HG02759 (cell line): Measurements from ENCODE around the gene CLDND2.
"Not testable (repeated sequence)": the region's sequence is repeated elsewhere in the genome, so short reads cannot be mapped to it uniquely, and the experiment has no call there.

Experiments used
- ATAC-seq: cut with Tn5 transposase; IDR thresholded peaks from one replicate; pipeline ENCODE4 v1.9.1; 2021; ENCODE audit warnings: mild to moderate bottlenecking, moderate library complexity; ENCODE audit not compliant: unreplicated experiment

Gene CLDND2, protein sequence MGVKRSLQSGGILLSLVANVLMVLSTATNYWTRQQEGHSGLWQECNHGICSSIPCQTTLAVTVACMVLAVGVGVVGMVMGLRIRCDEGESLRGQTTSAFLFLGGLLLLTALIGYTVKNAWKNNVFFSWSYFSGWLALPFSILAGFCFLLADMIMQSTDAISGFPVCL

DNA sequence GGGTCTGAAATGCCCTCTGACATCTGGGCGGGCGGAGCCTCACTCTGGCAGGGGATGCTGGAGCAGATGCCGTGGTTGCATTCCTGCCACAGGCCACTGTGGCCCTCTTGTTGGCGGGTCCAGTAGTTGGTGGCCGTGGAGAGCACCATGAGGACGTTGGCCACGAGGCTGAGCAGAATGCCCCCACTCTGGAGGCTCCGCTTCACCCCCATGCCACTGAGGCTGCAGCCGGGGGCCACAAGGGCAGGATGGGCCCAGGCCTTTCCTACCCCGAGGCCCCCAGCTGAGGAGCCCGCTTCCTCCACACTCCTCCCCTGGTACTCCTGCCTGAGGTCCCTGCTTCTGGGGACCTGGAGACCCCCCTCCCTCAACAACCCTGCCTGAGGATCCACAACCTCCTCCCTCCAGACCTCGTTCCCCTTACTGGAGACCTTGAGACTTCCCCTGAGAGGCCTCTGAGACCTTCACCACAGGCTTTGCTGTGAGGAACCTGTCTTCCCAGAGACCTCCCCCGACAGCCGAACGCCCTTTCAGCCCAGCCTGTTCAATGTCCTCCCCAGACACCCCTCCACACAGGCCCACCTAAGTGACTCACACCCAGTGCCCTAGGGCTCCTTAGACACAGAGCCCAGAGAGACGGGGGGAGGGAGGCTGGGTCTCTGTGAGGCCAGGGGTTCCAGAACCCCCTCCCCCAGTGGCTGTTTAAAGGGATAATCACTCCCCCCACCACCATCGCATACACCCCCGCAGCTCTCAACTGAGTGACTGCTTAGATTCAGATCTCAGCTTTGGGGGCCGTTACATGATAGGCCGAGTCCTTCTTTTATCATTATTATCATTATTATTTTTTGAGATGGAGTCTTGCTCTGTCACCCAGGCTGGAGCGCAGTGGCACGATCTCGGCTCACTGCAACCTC lies at the start of gene CLDND2:
Gene CLDND2 (minus strand): TSS at position 638 of the 917 bp plus-strand sequence. CDS start 426 bp downstream, at position 212.
- no peak for ATAC-seq

DNA sequence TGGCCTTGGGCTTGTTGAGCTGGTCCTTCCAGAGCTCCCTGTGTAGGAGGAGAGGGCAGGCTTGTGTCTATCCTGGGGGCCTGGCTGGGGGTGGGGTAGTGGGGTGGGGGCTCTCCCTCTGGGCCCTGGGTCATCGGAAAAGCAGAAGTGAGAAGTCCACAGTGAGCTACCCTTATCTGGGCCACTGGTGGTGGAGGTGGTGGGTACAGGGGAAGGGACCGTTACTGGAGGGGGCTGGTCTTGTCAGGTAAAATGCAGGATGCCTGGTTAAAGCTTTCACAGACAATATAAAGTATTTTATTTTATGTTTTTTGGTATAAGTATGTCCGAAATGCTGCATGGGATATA lies 49.0 kb upstream of the CLDND2 start:
- ATAC-seq, result peak; percentile 27

DNA sequence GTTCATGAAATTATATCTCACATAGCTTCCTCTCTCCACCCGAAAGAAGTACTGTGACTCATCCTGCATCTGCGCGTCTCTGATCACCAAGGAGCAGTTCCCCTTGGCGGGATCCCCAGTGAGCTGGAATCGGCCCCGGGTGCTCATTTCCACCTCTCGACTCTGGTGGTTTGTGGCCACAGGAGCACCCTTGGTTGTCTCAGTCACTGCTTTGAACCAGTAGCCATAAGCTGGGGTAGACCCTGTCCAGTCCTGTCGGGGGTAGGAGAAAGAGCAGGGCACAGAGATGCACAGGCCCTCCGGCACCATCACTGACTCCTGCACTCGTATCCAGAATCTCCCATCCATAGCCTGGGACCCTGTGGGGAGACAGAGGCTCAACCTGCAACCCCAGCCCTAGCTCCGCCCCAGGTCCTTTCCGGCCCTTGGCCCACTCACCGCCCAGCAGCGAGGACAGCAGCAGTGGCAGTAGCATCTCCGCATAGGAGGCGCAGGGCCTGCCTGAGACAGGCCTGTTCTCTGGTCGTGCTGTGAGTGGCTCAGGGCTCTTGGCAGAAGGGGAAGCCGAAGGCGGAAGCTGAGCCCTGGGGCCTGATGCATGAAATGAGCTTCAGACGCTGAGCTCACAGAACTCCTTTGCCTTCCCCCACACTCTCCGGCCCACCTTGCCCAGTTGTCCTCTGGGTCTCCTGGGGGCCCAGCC lies 48.5 kb upstream of the CLDND2 start, which contains the start of gene SIGLEC10:
Gene SIGLEC10 (minus strand): TSS at position 536 of the 703 bp plus-strand sequence. CDS start 61 bp downstream, at position 475.
- ATAC-seq, result peak; percentile 71

- not testable (repeated sequence) for ATAC-seq
These were observed 47.6 kb upstream of the CLDND2 start for GRCh38 chr19:51416422-51416821.

DNA sequence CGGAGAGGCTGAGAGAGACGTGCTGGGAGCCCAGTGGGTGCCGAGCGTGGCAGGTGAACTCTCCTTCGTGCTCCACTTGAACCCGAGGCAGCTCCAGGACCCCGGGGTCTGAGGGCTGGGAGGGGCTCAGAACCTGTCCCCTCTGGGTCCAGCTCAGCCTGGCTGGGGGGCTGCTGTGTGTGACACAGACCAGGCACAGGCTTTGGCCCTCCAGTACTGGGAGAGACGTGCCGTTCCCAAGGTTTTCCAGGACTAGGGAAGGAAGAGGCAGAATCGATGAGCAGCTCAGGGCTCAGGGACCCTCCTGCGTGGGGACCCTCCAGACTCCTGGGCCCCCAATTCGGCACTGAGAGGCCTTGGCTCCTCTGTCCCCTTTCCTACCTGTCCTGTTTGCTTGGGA lies 46.4 kb upstream of the CLDND2 start:
- no peak for ATAC-seq

GRCh38 chr19:51410950-51411748 lies 42.3 kb upstream of the CLDND2 start:
- ATAC-seq, result no peak

GRCh38 chr19:51407511-51408131 lies 38.8 kb upstream of the CLDND2 start:
- no peak for ATAC-seq

GRCh38 chr19:51402117-51402516 lies 33.3 kb upstream of the CLDND2 start:
- ATAC-seq, result no peak

- ATAC-seq, result not testable (repeated sequence)
These were observed 31.1 kb upstream of the CLDND2 start for GRCh38 chr19:51399936-51400335.

DNA sequence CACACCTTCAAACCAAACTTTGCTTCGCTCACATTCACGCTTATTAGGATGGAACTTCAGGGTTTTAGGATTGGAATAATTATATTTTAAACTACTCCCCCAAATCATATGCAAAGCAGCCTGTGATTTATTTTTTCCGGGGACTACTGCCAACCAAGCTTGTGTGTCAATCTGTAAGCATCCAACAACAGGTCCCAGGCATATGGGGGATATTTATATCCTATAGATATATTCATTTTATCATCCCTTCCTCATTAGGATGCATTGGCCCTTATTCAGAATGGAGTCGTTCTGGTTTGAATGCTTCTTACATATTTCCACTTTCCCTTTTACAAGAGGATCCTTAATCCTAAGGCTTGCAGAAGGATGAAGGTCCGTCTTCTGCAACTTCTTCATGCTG lies 30.4 kb upstream of the CLDND2 start:
- no peak for ATAC-seq

DNA sequence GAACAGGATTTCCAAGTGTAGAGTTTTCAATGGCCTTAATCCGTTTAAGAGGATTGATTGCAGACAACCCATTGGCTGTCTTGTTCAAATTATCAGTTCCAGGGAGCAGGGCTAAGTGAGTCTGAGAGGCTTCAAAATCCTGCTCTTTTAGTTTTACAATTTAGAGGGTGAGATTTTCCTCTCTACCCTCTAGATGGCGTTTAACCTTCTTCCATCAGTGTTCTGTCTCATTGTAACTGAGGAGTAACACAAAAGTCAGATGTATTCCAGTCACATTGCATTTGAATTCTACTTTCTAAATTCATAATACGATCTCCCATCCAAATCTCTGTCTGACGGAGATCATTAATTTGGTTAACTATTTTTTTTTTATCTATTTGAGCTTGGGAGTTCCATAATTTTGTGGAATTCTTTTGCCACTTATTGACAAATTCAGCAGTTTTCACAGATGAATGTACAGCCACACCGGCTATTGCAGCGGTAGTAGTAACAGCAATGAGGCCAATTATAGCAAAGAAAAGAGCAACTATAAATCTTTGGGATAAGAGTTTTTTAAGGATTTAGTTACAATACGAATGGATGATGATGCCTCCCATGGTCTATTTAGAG lies 29.4 kb upstream of the CLDND2 start:
- ATAC-seq, result no peak

GRCh38 chr19:51397453-51397852 lies 28.6 kb upstream of the CLDND2 start:
- not testable (repeated sequence) for ATAC-seq

GRCh38 chr19:51396175-51396574 lies 27.4 kb upstream of the CLDND2 start:
- ATAC-seq, result no peak

DNA sequence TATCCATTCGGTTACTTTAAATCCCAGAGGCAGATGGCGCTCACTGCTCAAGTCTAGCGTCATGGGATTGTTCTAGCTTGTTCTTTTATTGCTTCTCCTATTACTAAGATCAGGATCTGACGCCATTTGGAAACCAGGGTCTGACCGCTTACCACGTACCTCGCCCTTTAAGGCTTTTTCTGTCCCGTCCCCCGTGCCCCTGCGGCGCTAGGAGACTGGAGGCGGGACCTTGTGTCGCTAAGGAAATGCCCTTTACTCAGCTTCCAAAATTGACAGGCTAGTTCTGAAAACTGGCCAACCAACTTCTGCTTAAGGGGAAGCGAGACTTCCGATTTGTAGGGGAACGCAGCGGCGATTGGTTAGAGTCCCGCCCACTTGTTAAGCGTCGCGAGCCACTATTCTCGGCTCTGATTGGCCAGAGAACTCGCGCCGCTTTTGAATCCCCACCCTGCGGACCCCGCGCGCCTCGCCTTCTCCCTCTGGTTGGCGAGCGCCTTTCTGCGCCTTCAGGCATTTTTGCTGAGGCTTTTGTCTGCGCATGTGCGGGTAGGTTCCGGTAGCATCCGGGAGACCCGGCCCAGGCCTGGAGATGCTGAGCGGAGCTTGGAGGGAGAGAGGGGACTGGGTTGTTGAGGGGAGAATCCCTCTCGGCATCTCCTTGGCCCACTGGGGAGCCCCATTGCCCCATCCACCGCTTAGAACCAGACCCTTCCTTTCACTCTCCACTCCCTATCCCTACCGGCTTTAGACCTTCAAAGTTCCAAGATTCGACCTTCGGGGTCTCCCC lies 25.4 kb upstream of the CLDND2 start:
- ATAC-seq, result peak; percentile 88

GRCh38 chr19:51392701-51393100 lies 23.9 kb upstream of the CLDND2 start:
- ATAC-seq, result no peak

DNA sequence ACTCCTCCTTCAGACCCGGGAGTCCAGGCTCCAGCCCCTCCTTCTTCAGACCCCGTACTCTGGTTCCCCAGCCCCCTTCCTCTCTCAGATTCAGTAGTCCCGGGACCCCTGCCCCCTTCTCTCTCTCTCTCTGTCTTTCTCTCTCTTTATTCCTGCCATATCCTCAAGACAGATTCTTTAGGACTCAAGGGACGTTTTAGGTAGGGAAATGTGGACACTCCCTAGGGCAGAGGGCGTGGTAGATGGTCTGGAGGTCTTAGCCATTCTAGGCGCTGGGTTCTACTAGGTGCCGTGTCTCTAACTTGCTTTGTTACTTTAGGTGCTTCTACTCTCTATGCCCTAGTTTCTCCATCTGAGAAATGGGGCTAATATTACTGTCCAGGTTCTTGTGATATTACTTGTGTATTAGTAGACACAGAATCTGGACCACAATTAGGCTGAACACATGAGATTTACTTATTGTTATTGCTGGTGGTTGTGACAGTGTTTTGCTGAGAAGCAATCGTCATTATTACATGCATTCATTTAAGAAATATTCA lies 22.3 kb upstream of the CLDND2 start:
- ATAC-seq, result no peak

DNA sequence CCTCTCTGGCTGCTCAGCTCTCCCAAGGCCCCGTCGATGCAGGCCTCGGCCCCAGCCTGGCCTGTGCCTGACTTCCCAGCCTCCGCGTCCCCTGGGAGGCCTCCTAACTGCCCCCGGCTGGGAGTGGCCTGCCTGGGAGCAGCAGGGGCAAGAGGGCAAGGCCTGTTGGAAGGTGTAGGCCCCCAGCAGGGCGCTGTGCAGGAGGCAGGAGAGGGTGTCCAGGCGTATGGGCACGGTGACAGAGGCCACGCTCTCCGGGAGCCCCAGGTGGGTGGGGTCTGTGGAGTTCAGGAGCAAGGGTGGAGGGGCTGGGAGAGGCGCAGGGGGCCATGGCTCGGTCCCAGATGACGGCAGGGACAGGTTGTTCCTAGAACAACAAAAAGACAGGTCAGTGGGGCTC lies 20.3 kb upstream of the CLDND2 start:
- no peak for ATAC-seq

DNA sequence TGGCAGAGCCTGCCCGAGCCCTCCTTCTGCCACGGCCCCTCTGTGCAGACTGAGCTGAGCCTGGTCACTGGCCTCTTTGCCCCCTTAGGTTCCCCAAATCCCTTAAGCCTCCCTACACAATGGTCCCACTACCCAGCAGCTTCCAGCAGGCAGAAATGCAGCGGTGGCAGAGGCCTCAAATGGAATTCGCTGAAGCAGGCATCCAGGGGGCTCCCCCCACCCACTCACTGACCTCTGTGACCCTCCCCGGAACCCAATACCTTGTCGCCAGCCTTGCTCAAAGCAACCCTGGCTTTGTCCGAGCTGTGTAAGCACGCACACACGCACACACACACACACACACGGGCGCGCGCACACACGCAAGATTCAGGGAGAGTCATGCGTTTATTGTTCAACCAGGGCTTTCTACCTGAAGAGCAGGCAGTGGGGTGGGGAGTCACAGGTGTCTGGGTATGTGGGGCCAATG lies 19.2 kb upstream of the CLDND2 start, which contains the start of gene LIM2:
Gene LIM2 (minus strand): TSS at position 51 of the 466 bp plus-strand sequence. CDS start 531 bp downstream, outside the sequence.
- ATAC-seq, result no peak
